Stimulated activated CD8-positive, alpha-beta memory T cell treated with anti-CD3 and anti-CD28 coated beads, Interleukin-12 subunit alpha, Interleukin-12 subunit beta, amount 100 ng/mL, for 24 hours (primary cell): ENCODE results near the gene MYPN.
"Not testable (repeated sequence)": the region's sequence is repeated elsewhere in the genome, so short reads cannot be mapped to it uniquely, and the experiment has no call there.

Experiments used
- DNase-seq: peaks from one replicate; pipeline ENCODE4 v3.0.0-alpha.2; 2020; ENCODE audit errors: extremely low read depth

MYPN gene

DNA sequence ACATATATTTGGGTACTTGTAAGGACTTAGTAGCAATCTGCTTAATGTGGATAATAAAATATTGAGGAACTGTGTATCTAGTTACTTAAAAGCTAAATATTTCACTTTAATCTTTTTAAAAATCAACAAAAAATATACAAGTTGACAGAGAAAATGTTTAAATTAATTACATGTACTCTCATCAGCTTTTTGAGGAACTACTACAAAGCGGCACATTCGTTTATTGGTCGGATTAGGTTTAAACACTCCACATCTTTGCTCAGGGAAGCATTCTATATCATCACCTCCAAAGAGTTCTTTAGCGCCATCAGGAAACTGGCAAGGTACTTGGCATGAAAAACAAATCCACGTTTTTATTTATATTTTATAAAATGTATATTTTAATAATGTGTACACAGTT lies 121.0 kb downstream of the MYPN start:
- DNase-seq, result no peak

- DNase-seq, result no peak
These were observed 122.0 kb downstream of the MYPN start for GRCh38 chr10:68231106-68231816.

DNA sequence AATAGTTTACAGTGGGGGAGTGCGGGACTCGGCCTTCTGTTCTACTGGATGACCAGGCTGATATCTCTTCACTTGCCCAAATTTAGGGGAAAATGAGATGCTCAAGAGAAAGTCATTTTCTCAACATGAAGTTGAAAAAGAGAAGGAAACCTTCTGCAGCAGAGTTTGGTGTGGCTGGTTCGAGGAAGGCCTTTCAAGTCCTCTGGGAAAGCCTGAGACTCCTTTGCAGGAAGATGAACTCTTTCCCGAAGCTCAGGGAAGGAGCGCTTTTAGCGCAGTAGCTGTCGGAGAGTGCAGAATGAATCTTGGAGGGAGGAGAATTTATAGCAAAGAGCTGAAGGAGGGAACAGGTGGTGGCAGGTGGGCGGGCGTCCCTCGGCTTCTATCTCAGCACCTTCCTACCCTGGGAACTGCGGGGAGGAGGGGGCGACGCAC lies 122.5 kb downstream of the MYPN start, which contains the start of gene ATOH7:
ATOH7 (minus strand) TSS at position 297 of the 435 bp plus-strand sequence. CDS start 436 bp downstream, outside the sequence.
- no peak for DNase-seq

- no peak for DNase-seq
These were observed 123.8 kb downstream of the MYPN start for GRCh38 chr10:68233046-68233445.

GRCh38 chr10:68235111-68235510 lies 125.8 kb downstream of the MYPN start:
- DNase-seq, result no peak

DNA sequence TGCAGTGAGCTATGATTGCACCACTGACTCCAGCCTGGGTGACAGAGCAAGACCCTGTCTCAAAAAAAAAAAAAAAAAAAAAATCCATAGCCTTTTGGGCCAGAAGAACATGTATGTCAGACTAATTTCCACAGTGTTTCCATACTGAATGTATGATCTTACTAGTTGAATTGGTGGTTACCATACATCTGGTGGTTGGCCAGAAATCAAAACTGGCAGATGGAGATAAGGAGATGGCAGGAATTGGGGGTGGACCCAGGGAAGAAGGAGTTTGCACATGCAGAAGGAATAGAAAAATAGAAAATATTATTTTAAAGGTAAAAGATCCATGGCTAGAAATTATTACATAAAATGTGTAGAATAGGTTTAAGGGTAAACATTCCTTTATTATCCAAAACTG lies 126.3 kb downstream of the MYPN start:
- DNase-seq, result no peak

- no peak for DNase-seq
These were observed 127.9 kb downstream of the MYPN start for GRCh38 chr10:68237173-68237572.

- no peak for DNase-seq
These were observed 129.1 kb downstream of the MYPN start for GRCh38 chr10:68238371-68238770.

DNA sequence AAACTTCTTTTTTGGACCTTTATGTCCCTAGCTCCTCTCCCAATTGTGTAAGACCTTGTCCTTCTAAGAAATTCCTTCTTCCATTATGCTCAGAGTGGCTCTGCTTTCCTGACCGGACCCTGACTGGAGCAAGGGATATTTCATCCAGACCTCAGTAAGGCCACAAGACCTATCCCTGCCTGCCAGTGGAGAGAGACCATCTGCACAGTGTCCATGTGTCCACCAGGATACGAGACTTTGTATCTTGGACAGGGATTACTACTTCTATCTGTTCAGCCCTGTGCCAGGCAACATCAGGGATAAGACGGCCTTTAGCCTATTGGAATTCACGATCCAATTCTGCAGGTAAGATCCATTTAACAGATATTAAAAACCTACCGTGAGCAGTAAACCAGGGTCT lies 129.8 kb downstream of the MYPN start:
- DNase-seq, result no peak

DNA sequence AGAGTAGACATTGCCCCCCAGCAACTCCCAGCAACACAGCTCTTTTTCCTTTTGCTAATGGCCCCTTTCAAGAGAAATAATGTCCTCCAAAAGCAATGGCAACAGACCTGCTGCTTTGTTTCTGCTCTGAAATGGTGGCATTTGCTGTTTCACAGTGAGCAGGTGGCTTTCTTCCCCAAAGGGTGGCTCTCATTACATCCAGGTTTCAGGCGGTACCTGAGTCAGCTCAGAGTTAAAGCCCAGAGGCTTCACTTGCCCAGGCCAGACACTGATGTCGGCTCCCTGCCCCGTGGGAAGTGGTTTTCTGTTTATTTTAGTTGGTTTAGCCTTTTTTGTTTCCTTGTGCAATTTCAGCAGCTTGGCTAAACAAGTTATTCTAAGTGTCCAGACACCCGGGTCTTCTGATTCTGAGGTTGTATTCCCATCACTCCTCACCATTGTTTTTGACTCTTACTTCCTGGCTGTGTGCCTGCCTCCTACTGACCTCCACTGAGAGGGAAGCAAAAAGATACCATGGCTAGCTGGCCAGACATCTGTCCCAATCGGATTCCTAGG lies 130.4 kb downstream of the MYPN start:
- no peak for DNase-seq

GRCh38 chr10:68242051-68242450 lies 132.8 kb downstream of the MYPN start:
- no peak for DNase-seq

- DNase-seq, result not testable (repeated sequence)
These were observed 137.1 kb downstream of the MYPN start for GRCh38 chr10:68246397-68246796.

GRCh38 chr10:68247931-68248330 lies 138.6 kb downstream of the MYPN start:
- DNase-seq, result no peak

- DNase-seq, result no peak
These were observed 140.0 kb downstream of the MYPN start for GRCh38 chr10:68249297-68249696.

DNA sequence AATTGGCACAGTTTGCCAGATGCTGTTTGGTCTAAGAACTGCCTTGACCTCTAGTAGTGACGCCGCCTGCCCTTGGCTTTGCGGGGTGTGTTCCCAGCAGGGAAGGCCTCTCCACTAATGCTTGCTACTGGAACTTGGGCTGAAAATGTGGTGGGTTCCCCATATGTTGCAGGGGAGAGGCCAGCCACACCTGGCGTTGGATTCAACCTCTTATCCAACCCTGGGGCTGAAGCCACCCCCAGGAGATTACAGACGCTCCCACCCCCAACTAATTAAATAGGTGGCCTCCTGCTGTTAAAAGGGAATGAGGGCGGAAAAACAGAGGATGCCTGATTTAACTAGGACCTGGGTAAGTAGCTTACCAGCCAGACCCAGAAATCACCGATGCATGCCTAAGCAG lies 141.9 kb downstream of the MYPN start:
- DNase-seq, result no peak

- DNase-seq, result no peak
These were observed 142.6 kb downstream of the MYPN start for GRCh38 chr10:68251625-68252495.

DNA sequence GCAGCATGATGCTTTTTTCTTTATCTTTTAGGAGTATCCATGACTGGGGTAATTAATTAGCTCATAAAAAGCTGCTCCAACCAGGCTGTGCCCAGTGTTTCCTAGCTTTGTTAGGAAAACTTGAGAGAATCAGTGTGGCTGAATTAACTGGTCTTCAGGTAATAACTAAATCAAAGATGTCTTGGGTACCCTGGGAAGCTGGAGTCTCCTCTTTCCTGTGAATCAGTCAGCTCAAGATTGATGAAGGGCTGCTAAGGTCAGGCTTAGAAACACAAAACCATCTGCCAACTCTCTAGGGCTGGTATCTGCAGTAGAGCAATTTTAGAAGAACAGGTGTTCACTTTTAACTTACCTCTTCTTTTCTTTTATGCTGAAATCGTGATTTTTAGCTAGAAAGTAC lies 144.1 kb downstream of the MYPN start:
- no peak for DNase-seq

- no peak for DNase-seq
These were observed 152.0 kb downstream of the MYPN start for GRCh38 chr10:68261132-68261856.
